RWPE2 (cell line): ENCODE data around the gene FHIT.
"Not testable (repeated sequence)": the region's sequence is repeated elsewhere in the genome, so short reads cannot be mapped to it uniquely, and the experiment has no call there.

Source experiments
- ATAC-seq: fragments of 200-7000 bp; cut with Tn5 transposase; 3 replicates; pipeline ENCODE4 v1.9.1; 2021; ENCODE audit warnings: low read depth
- DNase-seq: peaks from one replicate; pipeline ENCODE4 v3.0.0-alpha.2; 2020; ENCODE audit warnings: low spot score
- H3K27ac ChIP-seq: fragments of 450-650 bp; 2 replicates; pipeline ENCODE4 v1.5.1; 2017; ENCODE audit warnings: mild to moderate bottlenecking; ENCODE audit not compliant: poor library complexity, severe bottlenecking
- H3K27me3 ChIP-seq: fragments of 250-450 bp; sonication (Bioruptor Pico); 2 replicates; pipeline ENCODE4 v1.5.1; 2021; ENCODE audit warnings: mild to moderate bottlenecking, moderate library complexity; ENCODE audit not compliant: insufficient read depth, poor library complexity, severe bottlenecking
- H3K36me3 ChIP-seq: fragments of 250-450 bp; sonication (Bioruptor Pico); 2 replicates; pipeline ENCODE4 v1.5.1; 2020; ENCODE audit warnings: low read depth, mild to moderate bottlenecking, moderate library complexity
- H3K4me1 ChIP-seq: fragments of 250-450 bp; sonication (Bioruptor Pico); 2 replicates; pipeline ENCODE4 v1.5.1; 2021; ENCODE audit warnings: mild to moderate bottlenecking, moderate library complexity; ENCODE audit not compliant: insufficient read depth, poor library complexity, severe bottlenecking
- H3K4me3 ChIP-seq: fragments of 250-450 bp; sonication (Bioruptor Pico); 2 replicates; pipeline ENCODE4 v1.5.1; 2021; ENCODE audit warnings: mild to moderate bottlenecking, moderate library complexity; ENCODE audit not compliant: severe bottlenecking
- H3K9me3 ChIP-seq: fragments of 250-450 bp; sonication (Bioruptor Pico); 2 replicates; pipeline ENCODE4 v1.5.1; 2021; ENCODE audit warnings: mild to moderate bottlenecking, moderate library complexity; ENCODE audit not compliant: severe bottlenecking
- CTCF ChIP-seq: fragments of 450-650 bp; IDR thresholded peaks from one replicate; pipeline ENCODE4 v1.5.1; 2017; ENCODE audit warnings: mild to moderate bottlenecking, moderate library complexity; ENCODE audit not compliant: poor library complexity, severe bottlenecking

Gene FHIT

GRCh38 chr3:61192222-61192621, 59.0 kb downstream of the FHIT start:
- TF ChIP-seq CTCF = no peak
- no peaks in the 10 kb centered on the region for H3K27me3 ChIP-seq
- no peaks in the 10 kb centered on the region for H3K9me3 ChIP-seq
- H3K27ac ChIP-seq = no peak overlapping the region
- ATAC-seq = no peak
- H3K4me1 ChIP-seq = no peaks in the 10 kb centered on the region
- no peaks in the 10 kb centered on the region for H3K36me3 ChIP-seq
- no peak overlapping the region for H3K4me3 ChIP-seq
- no peak for DNase-seq

GRCh38 chr3:61190205-61190604, 61.0 kb downstream of the FHIT start:
- not testable (repeated sequence) for DNase-seq, H3K36me3 ChIP-seq, H3K4me1 ChIP-seq, ATAC-seq, H3K27me3 ChIP-seq, H3K27ac ChIP-seq, H3K9me3 ChIP-seq, H3K4me3 ChIP-seq

DNA sequence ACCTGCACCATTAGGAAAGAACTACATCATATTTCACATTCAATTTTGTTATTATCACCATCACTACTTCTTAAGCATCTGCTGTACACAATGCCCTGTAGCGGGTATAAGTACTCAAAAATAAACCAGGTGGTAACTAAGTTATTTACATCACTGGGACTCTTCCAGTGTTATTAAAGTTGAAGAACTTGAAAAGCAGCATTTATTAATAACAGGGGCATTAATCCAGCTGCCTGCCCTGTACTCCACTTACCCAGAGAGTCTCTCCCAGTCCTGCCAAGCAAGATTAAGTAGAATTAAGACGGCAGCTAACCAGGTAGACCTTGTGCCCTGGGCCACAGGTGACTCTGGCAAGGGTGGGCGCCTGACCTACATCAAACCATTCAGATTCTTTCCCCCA, 65.2 kb downstream of the FHIT start:
- Histone ChIP-seq H3K4me1 (peaks cover 8% of the 10 kb centered on the region), H3K9me3 (no peaks in the 10 kb centered on the region), H3K4me3 (no peak overlapping the region), H3K27me3 (no peaks in the 10 kb centered on the region), H3K36me3 (no peaks in the 10 kb centered on the region), H3K27ac (no peak overlapping the region)
- DNase-seq (no peak), ATAC-seq (no peak)
- TF ChIP-seq CTCF = no peak

DNA sequence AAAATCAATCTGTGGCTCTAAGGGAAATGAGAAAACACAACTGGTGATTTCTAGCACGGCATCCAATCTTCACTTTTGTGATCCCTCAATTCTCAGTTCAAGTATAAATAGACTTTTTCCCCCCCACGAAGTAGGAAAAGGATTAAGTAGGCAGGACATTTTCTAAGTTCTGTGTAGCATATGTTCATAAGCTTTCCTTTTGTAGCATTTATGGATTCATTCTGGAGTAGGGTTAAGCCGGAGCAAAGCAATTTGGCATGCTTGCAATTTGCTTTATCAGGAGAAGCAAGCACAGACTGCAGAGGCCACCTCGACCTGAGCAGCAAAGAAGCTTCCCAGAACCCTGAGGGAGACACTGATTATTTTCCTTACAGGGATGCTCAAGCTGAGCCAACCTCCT, 66.3 kb downstream of the FHIT start:
- TF ChIP-seq CTCF = no peak
- ATAC-seq = no peak

GRCh38 chr3:61182662-61183061, 68.6 kb downstream of the FHIT start:
- Histone ChIP-seq H3K9me3 (no peaks in the 10 kb centered on the region), H3K27me3 (no peaks in the 10 kb centered on the region), H3K27ac (no peak overlapping the region), H3K4me3 (no peak overlapping the region), H3K4me1 (peaks cover 8% of the 10 kb centered on the region), H3K36me3 (no peaks in the 10 kb centered on the region)
- no peak for TF ChIP-seq CTCF
- DNase-seq (no peak), ATAC-seq (no peak)

More for the DNA sequence above, 66.3 kb downstream of the FHIT start:
- no peaks in the 10 kb centered on the region for H3K9me3 ChIP-seq
- H3K36me3 ChIP-seq = no peaks in the 10 kb centered on the region
- H3K4me1 ChIP-seq = peaks cover 8% of the 10 kb centered on the region
- H3K27me3 ChIP-seq = no peaks in the 10 kb centered on the region
- H3K27ac ChIP-seq = no peak overlapping the region
- no peak overlapping the region for H3K4me3 ChIP-seq
- DNase-seq = no peak
